ENCODE results near the gene ACTRT2. TPM values are rescaled to one million over a fixed set of nuclear protein-coding genes. Genes with fewer than 3 reads are reported as not detected.

Gene ACTRT2
- total RNA-seq, 4 donors from 2014 or later = not detected

DNA sequence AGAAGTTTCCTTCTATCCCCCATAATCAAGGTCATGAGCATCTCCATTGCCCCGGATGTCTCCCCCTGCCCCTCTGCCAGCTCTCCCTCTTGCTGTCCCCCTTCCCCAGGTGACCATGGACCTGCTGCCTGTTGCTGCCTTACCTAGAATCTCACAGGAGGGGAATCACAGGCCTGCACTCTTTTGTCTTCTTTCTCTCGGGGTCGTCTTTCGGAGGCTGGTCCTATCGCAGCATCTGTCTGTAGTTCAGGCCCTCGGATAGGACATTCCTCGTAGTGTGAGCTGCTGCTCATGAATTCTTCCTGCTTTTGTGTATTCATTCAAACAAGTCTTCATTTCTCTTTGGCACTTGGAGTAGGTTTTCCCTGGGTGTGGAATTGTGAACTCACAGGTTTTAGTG lies 39.9 kb upstream of the ACTRT2 start:
- Histone ChIP-seq H3K27ac (no peak overlapping the region), H3K9me3 (no peaks in the 10 kb centered on the region), H3K36me3 (no peaks in the 10 kb centered on the region), H3K4me3 (no peak overlapping the region), H3K27me3 (peaks cover 40% of the 10 kb centered on the region), H3K4me1 (peaks cover 0 to 20% (median 0%) of the 10 kb centered on the region in 3 donors)
- 77% methylated on average over 6 of the region's 7 CpGs; no CpG with 5 or more reads in 1 of the 2 donors for WGBS, 2 donors (ENCODE audit: low coverage in 1 of 2)
- no peak for ATAC-seq
- TF ChIP-seq POLR2AphosphoS5 (IDR thresholded peaks at IDR 0.05) (no peak), EP300 (IDR thresholded peaks at IDR 0.05) (no peak), POLR2A (IDR thresholded peaks at IDR 0.05) (no peak)
- TF ChIP-seq, protein P1, sequence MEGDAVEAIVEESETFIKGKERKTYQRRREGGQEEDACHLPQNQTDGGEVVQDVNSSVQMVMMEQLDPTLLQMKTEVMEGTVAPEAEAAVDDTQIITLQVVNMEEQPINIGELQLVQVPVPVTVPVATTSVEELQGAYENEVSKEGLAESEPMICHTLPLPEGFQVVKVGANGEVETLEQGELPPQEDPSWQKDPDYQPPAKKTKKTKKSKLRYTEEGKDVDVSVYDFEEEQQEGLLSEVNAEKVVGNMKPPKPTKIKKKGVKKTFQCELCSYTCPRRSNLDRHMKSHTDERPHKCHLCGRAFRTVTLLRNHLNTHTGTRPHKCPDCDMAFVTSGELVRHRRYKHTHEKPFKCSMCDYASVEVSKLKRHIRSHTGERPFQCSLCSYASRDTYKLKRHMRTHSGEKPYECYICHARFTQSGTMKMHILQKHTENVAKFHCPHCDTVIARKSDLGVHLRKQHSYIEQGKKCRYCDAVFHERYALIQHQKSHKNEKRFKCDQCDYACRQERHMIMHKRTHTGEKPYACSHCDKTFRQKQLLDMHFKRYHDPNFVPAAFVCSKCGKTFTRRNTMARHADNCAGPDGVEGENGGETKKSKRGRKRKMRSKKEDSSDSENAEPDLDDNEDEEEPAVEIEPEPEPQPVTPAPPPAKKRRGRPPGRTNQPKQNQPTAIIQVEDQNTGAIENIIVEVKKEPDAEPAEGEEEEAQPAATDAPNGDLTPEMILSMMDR (IDR thresholded peaks at IDR 0.05) = no peak

DNA sequence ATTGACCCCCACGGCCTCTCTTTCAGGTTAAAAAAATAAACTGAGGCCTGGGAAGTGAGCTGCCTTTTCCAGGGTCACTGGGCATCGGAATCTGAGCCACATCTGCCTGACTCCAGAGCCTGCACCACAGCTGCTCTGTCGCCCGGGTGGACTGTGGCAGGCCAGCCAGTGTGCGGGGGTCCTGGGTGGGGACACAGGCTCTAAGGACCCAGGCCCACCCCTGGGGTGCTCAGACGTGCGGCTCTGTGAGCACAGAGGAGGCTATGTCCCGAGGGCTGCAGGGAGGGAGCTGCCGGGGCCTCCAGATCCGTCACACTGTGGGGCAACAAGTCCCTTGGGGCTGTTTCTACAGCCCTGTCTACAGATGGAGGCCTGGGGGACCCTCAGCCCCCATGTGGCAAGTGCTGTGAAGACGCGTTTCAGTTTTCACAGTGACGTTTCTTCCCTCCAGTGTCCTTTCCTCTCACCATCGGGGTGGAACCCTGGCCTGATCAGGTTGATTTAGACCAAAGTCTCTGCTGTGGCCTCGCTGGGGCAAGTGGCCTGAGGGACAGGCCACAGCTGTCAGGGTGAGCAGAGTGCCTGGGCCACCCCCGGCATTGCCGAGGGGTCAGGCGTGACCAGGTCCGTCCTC lies 39.2 kb upstream of the ACTRT2 start:
- Histone ChIP-seq H3K27ac (no peak overlapping the region), H3K9me3 (no peaks in the 10 kb centered on the region), H3K36me3 (no peaks in the 10 kb centered on the region), H3K27me3 (peaks cover 47% of the 10 kb centered on the region), H3K4me1 (peaks cover 0 to 20% (median 0%) of the 10 kb centered on the region in 3 donors), H3K4me3 (no peak overlapping the region)
- no peak for ATAC-seq
- TF ChIP-seq, protein P1 (IDR thresholded peaks at IDR 0.05) = no peak
- no peak for TF ChIP-seq POLR2A (IDR thresholded peaks at IDR 0.05)
- TF ChIP-seq EP300 (IDR thresholded peaks at IDR 0.05) = no peak
- TF ChIP-seq POLR2AphosphoS5 (IDR thresholded peaks at IDR 0.05) = no peak
- WGBS, 2 donors (ENCODE audit: low coverage in 1 of 2) = 51 to 80% methylated on average over 1 to 3 of the region's 19 CpGs

- no peaks in the 10 kb centered on the region for H3K36me3 ChIP-seq
- 56 to 68% methylated on average over 4 to 7 of the region's 30 CpGs for WGBS, 2 donors (ENCODE audit: low coverage in 1 of 2)
- H3K9me3 ChIP-seq = no peaks in the 10 kb centered on the region
- H3K4me3 ChIP-seq = no peak overlapping the region
- ATAC-seq = no peak
- peak overlapping the region in 1 of 4 donors; percentile 19 for H3K27ac ChIP-seq
- peaks cover 0 to 20% (median 0%) of the 10 kb centered on the region in 3 donors for H3K4me1 ChIP-seq
- H3K27me3 ChIP-seq = peaks cover 53% of the 10 kb centered on the region
- TF ChIP-seq EP300 (IDR thresholded peaks at IDR 0.05) (no peak), POLR2A (IDR thresholded peaks at IDR 0.05) (no peak), POLR2AphosphoS5 (IDR thresholded peaks at IDR 0.05) (no peak)
- TF ChIP-seq, protein P1 (IDR thresholded peaks at IDR 0.05) = no peak
Measured at GRCh38 chr1:2982615-2983318, 38.5 kb upstream of the ACTRT2 start.

- H3K9me3 ChIP-seq = no peaks in the 10 kb centered on the region
- H3K27me3 ChIP-seq = peaks cover 56% of the 10 kb centered on the region
- no peak for ATAC-seq
- 75 to 76% methylated on average over 6 to 9 of the region's 15 CpGs for WGBS, 2 donors (ENCODE audit: low coverage in 1 of 2)
- H3K4me1 ChIP-seq = peaks cover 0 to 20% (median 0%) of the 10 kb centered on the region in 3 donors
- TF ChIP-seq POLR2A (IDR thresholded peaks at IDR 0.05) (no peak), EP300 (IDR thresholded peaks at IDR 0.05) (no peak), POLR2AphosphoS5 (IDR thresholded peaks at IDR 0.05) (no peak)
- TF ChIP-seq, protein P1 (IDR thresholded peaks at IDR 0.05) = no peak
- H3K4me3 ChIP-seq = no peak overlapping the region
- no peak overlapping the region for H3K27ac ChIP-seq
- H3K36me3 ChIP-seq = no peaks in the 10 kb centered on the region
Measured at GRCh38 chr1:2983319-2983705, 38.0 kb upstream of the ACTRT2 start.

All from gastroesophageal sphincter (tissue), 4 donors.